GM12878 (cell line): Measurements from ENCODE around the gene OPN5. TPM values are rescaled to one million over a fixed set of nuclear protein-coding genes. Genes with fewer than 3 reads are reported as not detected.

Experiments used
- ATAC-seq: fragments of 200-7000 bp; cut with Tn5 transposase; 3 replicates; pipeline ENCODE4 v1.9.1; 2020; ENCODE audit warnings: mild to moderate bottlenecking, moderate library complexity
- BruUV-seq: library from RNA; stranded (reverse); fragments of 400-500 nt; replicated peaks from 2 replicates; lab custom pipeline; 2021; lab: Mats Ljungman, UMichigan
- CTCF ChIA-PET: fragments of 300-600 bp; sonication (Branson Sonifier 250); formaldehyde crosslinking; extraction: SDS; loops from one replicate; lab custom pipeline; 2021; ENCODE audit warnings: inconsistent platforms; lab: Yijun Ruan, JAX
- POLR2A ChIA-PET: fragments of 350-600 bp; formaldehyde crosslinking; extraction: SDS; loops from one replicate; lab custom pipeline; 2021; ENCODE audit warnings: inconsistent platforms; lab: Charles Lee
- RAD21 ChIA-PET: fragments of 300-600 bp; sonication (Branson Sonifier 250); formaldehyde crosslinking; loops from one replicate; lab custom pipeline; 2023; ENCODE audit warnings: antibody characterized with exemption; ENCODE audit not compliant: unreplicated experiment; lab: Charles Lee
- SMC1A ChIA-PET: fragments of 300-600 bp; sonication (Branson Sonifier 250); formaldehyde crosslinking; loops from one replicate; lab custom pipeline; 2023; ENCODE audit not compliant: unreplicated experiment, uncharacterized antibody; lab: Charles Lee
- DNase-seq: peaks from one replicate; pipeline ENCODE4 v3.0.0-alpha.2; 2011; ENCODE audit warnings: low read depth, low spot score
- FAIRE-seq: peaks from 3 replicates; lab custom pipeline; 2011; peaks lifted over from hg19 to GRCh38; lab: Jason Lieb, UNC
- H2AFZ ChIP-seq: 2 replicates; pipeline ENCODE4 v1.6.0; 2011; ENCODE audit warnings: low read depth, low read length, control low read depth; ENCODE audit not compliant: control insufficient read depth
- H3K27ac ChIP-seq: 2 replicates; pipeline ENCODE4 v1.5.1; 2011; ENCODE audit warnings: control low read depth; ENCODE audit not compliant: control insufficient read depth, insufficient read depth
- H3K27me3 ChIP-seq, 2 experiments: replicated peaks in 1 of 2; 2 replicates each; pipeline versions ENCODE4 v1.6.0 to v1.6.1; 2011; ENCODE audit warnings: low read length in 1 of 2; ENCODE audit not compliant: control insufficient read depth in 2 of 2, insufficient read depth in 2 of 2
- H3K36me3 ChIP-seq, 2 experiments: 2 replicates each; pipeline ENCODE4 v1.5.1; 2011; ENCODE audit warnings: low read length in 1 of 2; ENCODE audit not compliant: control insufficient read depth in 2 of 2, insufficient read depth in 2 of 2
- H3K4me1 ChIP-seq: 2 replicates; pipeline ENCODE4 v1.6.1; 2011; ENCODE audit warnings: mild to moderate bottlenecking, low read length, moderate library complexity, mixed read lengths; ENCODE audit not compliant: control insufficient read depth, insufficient read depth
- H3K4me2 ChIP-seq: 2 replicates; pipeline ENCODE4 v1.6.0; 2011; ENCODE audit warnings: control low read depth; ENCODE audit not compliant: control insufficient read depth, insufficient read depth
- H3K4me3 ChIP-seq: fragments of 200-600 bp; sonication (generic); 2 replicates; pipeline ENCODE4 v1.5.1; 2016
- H3K79me2 ChIP-seq: 2 replicates; pipeline ENCODE4 v1.6.0; 2011; ENCODE audit warnings: low read length; ENCODE audit not compliant: control insufficient read depth, insufficient read depth
- H3K9ac ChIP-seq: 2 replicates; pipeline ENCODE4 v1.8.0; 2011; ENCODE audit warnings: low read length, control low read depth, mixed read lengths; ENCODE audit not compliant: control insufficient read depth, insufficient read depth
- H3K9me3 ChIP-seq: replicated peaks from 3 replicates; pipeline ENCODE4 v1.5.1; 2011; ENCODE audit warnings: mild to moderate bottlenecking, low read length; ENCODE audit not compliant: control insufficient read depth, insufficient read depth
- H4K20me1 ChIP-seq: 2 replicates; pipeline ENCODE4 v1.6.0; 2011; ENCODE audit not compliant: control insufficient read depth, insufficient read depth
- ATF7 ChIP-seq: fragments of 450-650 bp; IDR thresholded peaks from 2 replicates; pipeline ENCODE4 v1.6.1; 2016; ENCODE audit warnings: low read depth, mild to moderate bottlenecking
- BRCA1 ChIP-seq: IDR thresholded peaks from 2 replicates; pipeline ENCODE4 v1.6.1; 2011; ENCODE audit warnings: low read depth, low read length, improper control_type of control experiment
- CHD2 ChIP-seq: IDR thresholded peaks from 2 replicates; pipeline ENCODE4 v1.6.1; 2011; ENCODE audit warnings: low read depth, low read length, improper control_type of control experiment, borderline replicate concordance
- CREB1 ChIP-seq: IDR thresholded peaks from 2 replicates; pipeline ENCODE4 v1.6.1; 2012; ENCODE audit warnings: low read depth, mild to moderate bottlenecking, inconsistent platforms
- CUX1 ChIP-seq: IDR thresholded peaks from 2 replicates; pipeline ENCODE4 v1.6.1; 2012; ENCODE audit warnings: improper control_type of control experiment, low read depth, low read length; ENCODE audit not compliant: insufficient replicate concordance
- HCFC1 ChIP-seq: fragments of 150-350 bp; IDR thresholded peaks from 2 replicates; pipeline ENCODE4 v1.6.1; 2014; ENCODE audit warnings: low read length
- HDAC2 ChIP-seq: fragments of 200-600 bp; sonication (generic); IDR thresholded peaks from 2 replicates; pipeline ENCODE4 v1.6.1; 2017
- IRF5 ChIP-seq: fragments of 450-650 bp; IDR thresholded peaks from 2 replicates; pipeline ENCODE4 v1.6.1; 2017; ENCODE audit warnings: borderline replicate concordance
- JUND ChIP-seq: IDR thresholded peaks from 2 replicates; pipeline ENCODE4 v1.6.1; 2012; ENCODE audit warnings: low read depth, mild to moderate bottlenecking, low read length, improper control_type of control experiment, moderate library complexity
- NBN ChIP-seq: fragments of 450-650 bp; IDR thresholded peaks from 2 replicates; pipeline ENCODE4 v1.6.1; 2016
- SMAD5 ChIP-seq: IDR thresholded peaks from 2 replicates; pipeline ENCODE4 v1.6.1; 2016; ENCODE audit warnings: antibody characterized with exemption, low read depth
- SREBF2 ChIP-seq: IDR thresholded peaks from 2 replicates; pipeline ENCODE4 v1.6.1; 2012; ENCODE audit warnings: mild to moderate bottlenecking, low read length
- USF2 ChIP-seq: IDR thresholded peaks from 2 replicates; pipeline ENCODE4 v1.6.1; 2011; ENCODE audit warnings: low read depth, low read length, improper control_type of control experiment, borderline replicate concordance
- YBX1 ChIP-seq: fragments of 450-650 bp; IDR thresholded peaks from 2 replicates; pipeline ENCODE4 v1.6.1; 2016; ENCODE audit warnings: antibody characterized with exemption
- YY1 ChIP-seq: IDR thresholded peaks from 2 replicates; pipeline ENCODE4 v1.6.1; 2011; ENCODE audit warnings: low read depth, mild to moderate bottlenecking, low read length
- ZNF207 ChIP-seq: fragments of 450-650 bp; IDR thresholded peaks from 2 replicates; pipeline ENCODE4 v1.6.1; 2014; ENCODE audit warnings: antibody characterized with exemption, mild to moderate bottlenecking, borderline replicate concordance
- WGBS: methylation state at CpG from one replicate; pipeline ENCODE4 v1.1.6; 2016; ENCODE audit warnings: low lambda C conversion rate; ENCODE audit not compliant: insufficient replicate concordance, insufficient coverage; ENCODE audit errors: missing lambda C conversion rate; 5-methylcytosine and 5-hydroxymethylcytosine counted together
- in situ Hi-C: fragments of 300-500 bp; cut with MboI; formaldehyde crosslinking; loops from 9 replicates; pipeline ENCODE4 v1.14.3; 2018; ENCODE audit warnings: mixed read lengths
- intact Hi-C: fragments of 100-400 bp; cut with micrococcal nuclease; formaldehyde crosslinking; loops from one replicate; pipeline ENCODE4 v1.14.2; 2022; ENCODE audit not compliant: unreplicated experiment
- polyA plus RNA-seq, 11 experiments: library from polyadenylated mRNA; depleted of rRNA in 4 of 11; unstranded in 6 of 11; stranded (reverse) in 5 of 11; fragments of >200 nt; fragmentation: Nextera tagmentation in 4 of 11; fragmentation: Illumina TruSeq in 1 of 11; extraction: Ambion mirVana in 4 of 11; extraction: Trizol in 1 of 11; gene quantifications; 1 replicate in 1 of 11; 2 replicates in 10 of 11; pipeline versions ENCODE4 v1.2.1 to v1.2.3, GENCODE V29; 2011 to 2016; ENCODE audit warnings: inconsistent platforms in 2 of 11, missing spikeins in 2 of 11, low read depth in 1 of 11
- total RNA-seq, 4 experiments: library from RNA; depleted of rRNA in 3 of 4; stranded (reverse); fragments of >200 nt in 3 of 4; fragmentation: Illumina TruSeq in 1 of 4; extraction: Trizol in 1 of 4; gene quantifications; 2 replicates each; pipeline versions ENCODE4 v1.2.1 to v1.2.3, GENCODE V29; 2013 to 2021

The OPN5 gene
- total and polyA plus RNA-seq, 10 of the 15 experiments (the other 5 are each of a cell fraction or from before 2014, with no cell fraction given): not detected

GRCh38 chr6:47862731-47863130, 80.9 kb downstream of the OPN5 start (continued):
- no peak for TF ChIP-seq CUX1
- TF ChIP-seq CHD2: no peak
- TF ChIP-seq BRCA1: no peak
- no peak for TF ChIP-seq HCFC1
- no peak for TF ChIP-seq HDAC2
- no peak for TF ChIP-seq NBN
- TF ChIP-seq ATF7: no peak
- no peak for TF ChIP-seq JUND

GRCh38 chr6:47865206-47865605, 83.4 kb downstream of the OPN5 start:
- no peak for DNase-seq
- no peak overlapping the region for H3K27ac ChIP-seq
- in situ Hi-C loops: no loop called here
- H3K4me3 ChIP-seq: no peak overlapping the region
- BruUV-seq: no TSS peak
- H3K36me3 ChIP-seq: no peaks in the 10 kb centered on the region
- no peak overlapping the region for H3K9ac ChIP-seq
- intact Hi-C loops: no loop called here
- ChIA-PET CTCF (no interaction called here), RAD21 (no interaction called here), POLR2A (no interaction called here), SMC1A (interaction anchor here (0.7 kb wide), 1 partner anchor 284 kb away, joined by 3 read pairs; no protein-coding TSS in a partner anchor)
- H3K27me3 ChIP-seq: no peaks in the 10 kb centered on the region
- WGBS: 0% methylated on average over 2 of the region's 2 CpGs
- H3K9me3 ChIP-seq: no peaks in the 10 kb centered on the region
- H4K20me1 ChIP-seq: no peaks in the 10 kb centered on the region
- H2AFZ ChIP-seq: no peak overlapping the region
- H3K4me2 ChIP-seq: no peak overlapping the region
- TF ChIP-seq YY1: no peak
- TF ChIP-seq CREB1: no peak
- TF ChIP-seq HDAC2: no peak
- TF ChIP-seq ZNF207: no peak
- no peak for TF ChIP-seq SREBF2
- TF ChIP-seq YBX1: no peak
- TF ChIP-seq JUND: no peak
- no peak for TF ChIP-seq USF2
- no peak for TF ChIP-seq IRF5
- TF ChIP-seq SMAD5: no peak
- H3K79me2 ChIP-seq: no peaks in the 10 kb centered on the region
- no peak for FAIRE-seq
- no peaks in the 10 kb centered on the region for H3K4me1 ChIP-seq
- ATAC-seq: no peak
